Right atrium auricular region (tissue), 2 donors: ENCODE data around the gene ZNF548. TPM values are rescaled to one million over a fixed set of nuclear protein-coding genes. Genes with fewer than 3 reads are reported as not detected.

Source experiments
- DNase-seq: peaks from one replicate; pipeline ENCODE4 v3.0.0-alpha.2; 2019; ENCODE audit warnings: low spot score
- H3K27ac ChIP-seq, 2 donors: fragments of 200-600 bp; sonication (generic); 1 replicate in 1 of 2; 2 replicates in 1 of 2; pipeline ENCODE4 v1.5.1; 2016 to 2019
- H3K27me3 ChIP-seq, 2 donors: fragments of 200-600 bp; sonication (generic); one replicate each; pipeline versions ENCODE4 v1.5.1 to v1.6.0; 2017 to 2019
- H3K36me3 ChIP-seq: fragments of 200-600 bp; sonication (generic); one replicate; pipeline ENCODE4 v1.5.1; 2016
- H3K4me1 ChIP-seq, 2 donors: fragments of 200-600 bp; sonication (generic); one replicate each; pipeline versions ENCODE4 v1.5.1 to v1.6.0; 2017 to 2019
- H3K4me3 ChIP-seq, 2 donors: fragments of 200-600 bp; sonication (generic); 1 replicate in 1 of 2; 2 replicates in 1 of 2; pipeline ENCODE4 v1.5.1; 2017 to 2019; ENCODE audit warnings: mild to moderate bottlenecking in 1 of 2, moderate library complexity in 1 of 2
- H3K9me3 ChIP-seq, 2 donors: fragments of 200-600 bp; sonication (generic); one replicate each; pipeline ENCODE4 v1.5.1; 2019
- total RNA-seq, 2 donors: library from RNA; depleted of rRNA; stranded (reverse); fragments of >200 nt; gene quantifications; one replicate each; pipeline ENCODE4 v1.1.0, GENCODE V29; 2016
- TF ChIP-seq, protein P1 (sequence below), 2 donors: fragments of 200-600 bp; sonication (generic); IDR thresholded peaks; one replicate each; pipeline ENCODE4 v1.5.1; 2019; ENCODE audit warnings: antibody characterized with exemption in 2 of 2

Gene ZNF548
- total RNA-seq, 2 donors from 2014 or later, result 11.1 to 18.3 TPM

DNA sequence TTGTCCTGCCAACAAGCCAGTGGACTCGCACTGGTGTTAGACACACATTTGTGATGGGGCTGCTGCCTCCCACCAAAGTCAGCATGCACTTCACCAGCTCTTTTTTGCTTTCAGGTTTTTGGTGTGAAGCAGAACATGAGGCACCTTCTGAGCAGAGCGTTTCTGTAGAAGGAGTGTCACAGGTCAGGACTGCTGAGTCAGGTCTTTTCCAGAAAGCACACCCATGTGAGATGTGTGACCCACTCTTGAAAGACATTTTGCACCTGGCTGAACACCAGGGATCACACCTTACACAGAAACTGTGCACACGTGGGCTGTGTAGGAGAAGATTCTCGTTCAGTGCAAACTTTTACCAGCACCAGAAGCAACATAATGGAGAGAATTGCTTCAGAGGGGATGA, 33.7 kb upstream of the ZNF548 start:
- peaks cover 52% of the 10 kb centered on the region for H3K36me3 ChIP-seq
- H3K27me3 ChIP-seq, result no peaks in the 10 kb centered on the region
- H3K9me3 ChIP-seq, result peaks cover 0 to 40% of the 10 kb centered on the region in 2 donors
- peaks cover 0 to 33% of the 10 kb centered on the region in 2 donors for H3K4me1 ChIP-seq
- TF ChIP-seq, protein P1, sequence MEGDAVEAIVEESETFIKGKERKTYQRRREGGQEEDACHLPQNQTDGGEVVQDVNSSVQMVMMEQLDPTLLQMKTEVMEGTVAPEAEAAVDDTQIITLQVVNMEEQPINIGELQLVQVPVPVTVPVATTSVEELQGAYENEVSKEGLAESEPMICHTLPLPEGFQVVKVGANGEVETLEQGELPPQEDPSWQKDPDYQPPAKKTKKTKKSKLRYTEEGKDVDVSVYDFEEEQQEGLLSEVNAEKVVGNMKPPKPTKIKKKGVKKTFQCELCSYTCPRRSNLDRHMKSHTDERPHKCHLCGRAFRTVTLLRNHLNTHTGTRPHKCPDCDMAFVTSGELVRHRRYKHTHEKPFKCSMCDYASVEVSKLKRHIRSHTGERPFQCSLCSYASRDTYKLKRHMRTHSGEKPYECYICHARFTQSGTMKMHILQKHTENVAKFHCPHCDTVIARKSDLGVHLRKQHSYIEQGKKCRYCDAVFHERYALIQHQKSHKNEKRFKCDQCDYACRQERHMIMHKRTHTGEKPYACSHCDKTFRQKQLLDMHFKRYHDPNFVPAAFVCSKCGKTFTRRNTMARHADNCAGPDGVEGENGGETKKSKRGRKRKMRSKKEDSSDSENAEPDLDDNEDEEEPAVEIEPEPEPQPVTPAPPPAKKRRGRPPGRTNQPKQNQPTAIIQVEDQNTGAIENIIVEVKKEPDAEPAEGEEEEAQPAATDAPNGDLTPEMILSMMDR (IDR thresholded peaks at IDR 0.05), result no peak
- no peak for DNase-seq
- no peak overlapping the region for H3K27ac ChIP-seq
- no peak overlapping the region for H3K4me3 ChIP-seq

DNA sequence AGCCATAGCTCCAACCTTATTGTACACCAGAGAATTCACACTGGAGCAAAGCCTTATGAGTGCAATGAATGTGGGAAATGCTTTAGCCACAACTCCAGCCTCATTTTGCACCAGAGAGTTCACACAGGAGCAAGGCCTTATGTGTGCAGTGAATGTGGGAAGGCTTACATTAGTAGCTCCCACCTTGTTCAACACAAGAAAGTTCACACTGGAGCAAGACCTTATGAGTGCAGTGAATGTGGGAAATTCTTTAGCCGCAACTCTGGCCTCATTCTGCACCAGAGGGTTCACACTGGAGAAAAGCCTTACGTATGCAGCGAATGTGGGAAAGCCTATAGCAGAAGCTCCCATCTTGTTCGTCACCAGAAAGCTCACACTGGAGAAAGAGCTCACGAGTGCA, 32.2 kb upstream of the ZNF548 start:
- peaks cover 0 to 29% of the 10 kb centered on the region in 2 donors for H3K4me1 ChIP-seq
- no peak overlapping the region for H3K27ac ChIP-seq
- no peaks in the 10 kb centered on the region for H3K27me3 ChIP-seq
- DNase-seq, result no peak
- H3K9me3 ChIP-seq, result peaks cover 0 to 40% of the 10 kb centered on the region in 2 donors
- no peak overlapping the region for H3K4me3 ChIP-seq
- H3K36me3 ChIP-seq, result peaks cover 52% of the 10 kb centered on the region
- TF ChIP-seq, protein P1 (IDR thresholded peaks at IDR 0.05), result no peak

DNA sequence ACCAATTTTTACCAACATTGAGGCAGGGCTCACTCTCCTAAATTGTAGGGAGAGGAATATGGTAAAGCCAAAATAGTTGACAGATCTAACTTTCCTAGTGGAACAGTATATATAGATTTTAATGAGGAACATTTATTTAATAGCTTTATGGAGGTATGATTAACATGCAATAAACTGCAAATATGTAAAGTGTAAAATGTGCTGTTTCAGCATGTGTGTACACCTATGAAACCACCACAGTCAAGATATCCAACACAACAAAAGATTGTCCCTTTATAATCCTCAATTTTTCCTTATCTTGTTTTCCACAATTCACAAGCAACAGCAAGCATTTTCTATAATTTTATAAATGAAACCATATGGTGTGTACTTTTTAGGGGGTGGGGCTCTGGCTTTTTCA, 30.4 kb upstream of the ZNF548 start:
- peaks cover 0 to 40% of the 10 kb centered on the region in 2 donors for H3K9me3 ChIP-seq
- H3K36me3 ChIP-seq, result peaks cover 47% of the 10 kb centered on the region
- TF ChIP-seq, protein P1 (IDR thresholded peaks at IDR 0.05), result no peak
- no peak for DNase-seq
- H3K27ac ChIP-seq, result no peak overlapping the region
- H3K4me1 ChIP-seq, result peaks cover 0 to 22% of the 10 kb centered on the region in 2 donors
- no peaks in the 10 kb centered on the region for H3K27me3 ChIP-seq
- no peak overlapping the region for H3K4me3 ChIP-seq

DNA sequence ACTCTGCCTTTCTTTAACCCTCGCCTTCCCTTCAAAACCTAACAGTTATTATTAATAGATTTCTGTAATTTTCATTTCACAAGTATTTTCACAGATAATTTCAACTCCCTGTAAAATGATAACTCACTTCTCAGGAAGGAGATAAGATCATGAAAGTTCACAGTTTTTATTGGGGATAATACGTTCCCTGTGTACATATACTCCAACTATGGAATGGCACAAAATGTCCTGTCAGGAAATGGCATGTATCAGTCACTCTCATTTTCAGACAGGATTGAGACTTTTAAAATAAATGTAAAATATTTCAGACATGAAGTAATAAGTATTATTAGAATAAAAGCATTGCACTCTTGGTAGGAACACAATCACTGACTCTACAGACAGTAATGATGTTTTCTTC, 27.2 kb upstream of the ZNF548 start:
- Histone ChIP-seq H3K36me3 (peaks cover 17% of the 10 kb centered on the region), H3K4me1 (peaks cover 0 to 22% of the 10 kb centered on the region in 2 donors), H3K9me3 (peaks cover 0 to 22% of the 10 kb centered on the region in 2 donors), H3K27me3 (no peaks in the 10 kb centered on the region), H3K4me3 (peak overlapping the region in 1 of 2 donors; percentile 90), H3K27ac (peak overlapping the region; percentile 98 to 99)
- no peak for DNase-seq
- TF ChIP-seq, protein P1 (IDR thresholded peaks at IDR 0.05), result no peak

DNA sequence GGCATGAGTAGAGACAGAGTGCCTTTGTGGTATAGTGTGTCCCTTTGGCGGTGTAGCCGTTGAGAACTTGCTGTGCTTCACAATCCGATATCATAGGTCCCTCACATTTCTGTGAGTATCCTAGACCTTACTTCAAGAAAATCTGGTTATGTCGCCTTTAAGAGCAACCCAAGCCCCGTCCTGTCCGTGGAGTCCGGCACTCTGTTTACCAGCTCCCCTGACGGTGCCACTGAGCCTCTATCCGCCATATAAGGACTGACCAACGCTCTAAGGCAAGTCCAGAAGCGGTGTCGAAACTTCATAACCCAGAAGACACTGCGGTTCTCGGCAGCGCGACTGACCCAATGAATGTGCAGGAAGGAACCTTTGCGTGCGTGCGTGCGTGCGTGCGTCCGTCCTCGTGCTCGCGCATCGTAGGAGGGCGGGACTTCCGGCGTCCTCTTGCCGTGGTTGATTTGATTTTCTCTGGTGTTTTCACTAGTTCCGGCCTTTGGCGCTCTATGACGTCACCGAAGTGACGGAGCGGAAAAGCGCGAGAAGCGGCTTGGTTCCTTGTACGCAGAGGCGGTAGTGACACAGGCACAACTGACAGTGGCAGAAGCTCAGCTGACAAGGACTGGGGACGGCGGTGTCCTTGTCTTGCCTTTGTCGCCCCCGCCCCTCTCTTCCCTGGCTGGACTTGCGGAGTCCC, 26.5 kb upstream of the ZNF548 start, which contains the start of the genes TRAPPC2B and ZNF547:
TRAPPC2B (plus strand) TSS at position 555 of the 691 bp plus-strand sequence. CDS start 1,283 bp downstream, outside the sequence.
ZNF547 (plus strand) TSS at position 555 of the 691 bp plus-strand sequence. CDS start 5,005 bp downstream, outside the sequence.
- Histone ChIP-seq H3K4me3 (peak within 1 kb of the TSS; percentile 90 to 97), H3K36me3 (peaks cover 10% of the 10 kb centered on the region), H3K27ac (peak within 1 kb of the TSS; percentile 98 to 99), H3K27me3 (no peaks in the 10 kb centered on the region), H3K9me3 (peaks cover 0 to 14% of the 10 kb centered on the region in 2 donors), H3K4me1 (peaks cover 0 to 22% of the 10 kb centered on the region in 2 donors)
- TF ChIP-seq, protein P1 (IDR thresholded peaks at IDR 0.05), result no peak
- DNase-seq, result peak; percentile 100
